ENCODE results near the gene PCDHB1. TPM values are rescaled to one million over a fixed set of nuclear protein-coding genes. Genes with fewer than 3 reads are reported as not detected.
A peak's percentile ranks its signal among the peaks of the same experiment; 100 is the strongest.

PCDHB1 gene
- total and polyA plus RNA-seq, 2 experiments from 2014 or later = 0.03 to 0.05 TPM

- TF ChIP-seq CTCF (conservative IDR thresholded peaks at IDR 0.05; ENCODE audit: low read depth in 2 of 2) (no peak), ETS1 (IDR thresholded peaks at IDR 0.05) (no peak)
These were observed 11.7 kb upstream of the PCDHB1 start (continued) for GRCh38 chr5:141039517-141039916.

- no peaks in the 10 kb centered on the region for H4K20me1 ChIP-seq (replicated peaks; ENCODE audit: insufficient read depth)
- peak overlapping the region; percentile 80 for H3K4me2 ChIP-seq
- H3K4me3 ChIP-seq = peak overlapping the region; percentile 63
- no peaks in the 10 kb centered on the region for H3K36me3 ChIP-seq (ENCODE audit: insufficient read depth)
- ATAC-seq (peak; percentile 90), DNase-seq (ENCODE audit: low spot score) (peak; percentile 92)
- H3K9me2 ChIP-seq (ENCODE audit: insufficient read depth) = no peaks in the 10 kb centered on the region
- H3K4me1 ChIP-seq (ENCODE audit: insufficient read depth) = peaks cover 25% of the 10 kb centered on the region
- peaks cover 18% of the 10 kb centered on the region for H3K4me1 Mint-ChIP-seq
- H3K27me3 Mint-ChIP-seq (ENCODE audit: insufficient read depth, low read depth, poor library complexity) = no peaks in the 10 kb centered on the region
- H3K27me3 ChIP-seq (ENCODE audit: insufficient read depth) = no peaks in the 10 kb centered on the region
- H3K27ac ChIP-seq (ENCODE audit: low read depth) = peak overlapping the region; percentile 87
- peak overlapping the region; percentile 1; the same call in 1 of the 2 replicates for H2AFZ ChIP-seq
- no peaks in the 10 kb centered on the region for H3K79me2 ChIP-seq (replicated peaks; ENCODE audit: insufficient read depth)
- no peak overlapping the region for H3K4me3 Mint-ChIP-seq
- H3F3A ChIP-seq (replicated peaks; ENCODE audit: low read depth) = no peaks in the 10 kb centered on the region
- H3K9me3 Mint-ChIP-seq = no peaks in the 10 kb centered on the region
- no peaks in the 10 kb centered on the region for H3K36me3 Mint-ChIP-seq (ENCODE audit: low read depth)
- H3K27ac Mint-ChIP-seq = no peak overlapping the region
- no peak for TF ChIP-seq ETS1 (IDR thresholded peaks at IDR 0.05)
- TF ChIP-seq EZH2 (IDR thresholded peaks at IDR 0.05; ENCODE audit: low read depth, unreplicated experiment) = no peak
- no peak for TF ChIP-seq EZH2phosphoT487 (IDR thresholded peaks at IDR 0.05; ENCODE audit: unreplicated experiment)
- TF ChIP-seq ZNF462 (CRISPR knock-in tag; IDR thresholded peaks at IDR 0.05) = no peak
- no peak for TF ChIP-seq NANOG (IDR thresholded peaks at IDR 0.05; ENCODE audit: borderline replicate concordance)
- no peak for TF ChIP-seq ZNF331 (CRISPR knock-in tag; IDR thresholded peaks at IDR 0.05; ENCODE audit: low read depth)
- TF ChIP-seq POLR2AphosphoS5 (IDR thresholded peaks at IDR 0.05; ENCODE audit: low read depth) = peak; percentile 27
- TF ChIP-seq ZNF114 (CRISPR knock-in tag; IDR thresholded peaks at IDR 0.05) = no peak
- TF ChIP-seq STAT1 (IDR thresholded peaks at IDR 0.05; ENCODE audit: unreplicated experiment) = no peak
- no peak for TF ChIP-seq CREB1 (CRISPR knock-in tag; IDR thresholded peaks at IDR 0.05; ENCODE audit: low read depth)
- no peak for TF ChIP-seq JUNB (IDR thresholded peaks at IDR 0.05; ENCODE audit: unreplicated experiment)
These were observed 10.9 kb upstream of the PCDHB1 start for GRCh38 chr5:141040093-141040770.
